Natural killer cell treated with Interleukin-12 subunit alpha and Interleukin-12 subunit beta and Interleukin-15 and Interleukin-18, amount 100 ng/mL, for 72 hours (primary cell): ENCODE measurements around the gene TSSK2. TPM values are rescaled to one million over a fixed set of nuclear protein-coding genes. Genes with fewer than 3 reads are reported as not detected.

Experiments
- ATAC-seq, 2 donors: fragments of 150-1000 bp; cut with Tn5 transposase in 1 of 2; sonication (Bioruptor Pico), chemical (Tn5 transposase) in 1 of 2; 2 replicates each; pipeline ENCODE4 v1.10.0; 2021
- DNase-seq: peaks from one replicate; pipeline ENCODE4 v3.0.0; 2022; ENCODE audit warnings: low spot score
- H3K27ac Mint-ChIP-seq, 2 donors: 1 replicate in 1 of 2; 2 replicates in 1 of 2; pipeline ENCODE4 v1.8.0; 2022; ENCODE audit warnings: mixed read lengths in 2 of 2, mild to moderate bottlenecking in 1 of 2, moderate library complexity in 1 of 2
- H3K27me3 Mint-ChIP-seq, 2 donors: 1 replicate in 1 of 2; 2 replicates in 1 of 2; pipeline ENCODE4 v1.8.0; 2022; ENCODE audit warnings: mixed read lengths in 2 of 2
- H3K36me3 Mint-ChIP-seq: one replicate; pipeline ENCODE4 v1.8.0; 2022; ENCODE audit warnings: mixed read lengths
- H3K4me1 Mint-ChIP-seq, 2 donors: 1 replicate in 1 of 2; 2 replicates in 1 of 2; pipeline ENCODE4 v1.8.0; 2022; ENCODE audit warnings: low read depth in 2 of 2, mixed read lengths in 2 of 2, mild to moderate bottlenecking in 1 of 2
- H3K4me3 Mint-ChIP-seq: one replicate; pipeline ENCODE4 v1.8.0; 2022; ENCODE audit warnings: mixed read lengths
- H3K9me3 Mint-ChIP-seq: 2 replicates; pipeline ENCODE4 v1.8.0; 2022; ENCODE audit warnings: mixed read lengths
- total RNA-seq, 2 donors: library from RNA; stranded (reverse); gene quantifications; one replicate each; pipeline ENCODE4 v1.2.3, GENCODE V29; 2022

TSSK2 gene
- total RNA-seq, 2 donors from 2014 or later = 0.39 TPM; not detected in 1

DNA sequence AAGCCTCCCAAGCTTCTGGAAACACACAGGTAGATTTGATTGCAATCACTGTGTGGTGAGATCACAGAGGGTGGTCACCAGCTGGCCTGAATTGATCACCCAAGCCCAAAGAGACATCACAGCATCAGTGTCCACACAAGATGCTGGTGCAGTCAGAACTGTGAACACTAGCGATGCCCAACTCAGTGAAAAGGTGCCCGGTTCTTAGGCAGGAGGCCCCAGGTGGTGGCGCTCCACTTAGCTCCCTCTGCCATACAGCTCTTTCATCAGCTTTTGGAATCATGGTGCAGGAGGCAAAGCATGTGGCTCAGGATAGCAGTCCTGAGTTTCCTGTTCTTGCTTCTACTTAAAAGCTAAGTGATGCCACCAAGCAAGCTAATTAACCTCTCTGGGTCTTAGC, 20.0 kb upstream of the TSSK2 start:
- Mint-ChIP-seq H3K9me3 (no peaks in the 10 kb centered on the region), H3K36me3 (no peaks in the 10 kb centered on the region), H3K27me3 (no peaks in the 10 kb centered on the region), H3K4me1 (peaks cover 55 to 62% of the 10 kb centered on the region in 2 donors), H3K4me3 (no peak overlapping the region), H3K27ac (peak overlapping the region; percentile 51 to 58)
- DNase-seq (no peak), ATAC-seq (no peak)

DNA sequence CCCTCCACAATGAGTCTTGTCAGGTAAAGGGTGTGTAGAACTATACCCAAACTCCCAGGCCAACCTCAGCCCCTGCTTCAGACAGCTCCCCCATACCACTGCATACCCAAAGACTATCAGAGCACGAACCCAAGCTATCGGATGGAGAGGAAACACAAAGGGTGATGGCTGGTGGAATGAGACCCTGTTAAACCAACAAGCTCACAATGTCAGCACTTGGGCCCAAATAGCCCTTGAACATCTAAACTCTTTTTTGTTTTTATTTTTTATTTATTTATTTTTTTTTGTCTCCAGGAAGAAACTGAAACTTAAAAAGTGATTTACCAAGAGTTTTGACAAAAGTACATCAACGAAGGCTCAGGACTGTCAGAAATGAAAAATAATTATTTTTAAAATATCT, 19.5 kb upstream of the TSSK2 start:
- H3K4me3 Mint-ChIP-seq = no peak overlapping the region
- no peak for ATAC-seq
- no peak for DNase-seq
- H3K27ac Mint-ChIP-seq = peak overlapping the region; percentile 51 to 58
- H3K9me3 Mint-ChIP-seq = no peaks in the 10 kb centered on the region
- H3K36me3 Mint-ChIP-seq = no peaks in the 10 kb centered on the region
- H3K4me1 Mint-ChIP-seq = peaks cover 57 to 62% of the 10 kb centered on the region in 2 donors
- H3K27me3 Mint-ChIP-seq = no peaks in the 10 kb centered on the region

DNA sequence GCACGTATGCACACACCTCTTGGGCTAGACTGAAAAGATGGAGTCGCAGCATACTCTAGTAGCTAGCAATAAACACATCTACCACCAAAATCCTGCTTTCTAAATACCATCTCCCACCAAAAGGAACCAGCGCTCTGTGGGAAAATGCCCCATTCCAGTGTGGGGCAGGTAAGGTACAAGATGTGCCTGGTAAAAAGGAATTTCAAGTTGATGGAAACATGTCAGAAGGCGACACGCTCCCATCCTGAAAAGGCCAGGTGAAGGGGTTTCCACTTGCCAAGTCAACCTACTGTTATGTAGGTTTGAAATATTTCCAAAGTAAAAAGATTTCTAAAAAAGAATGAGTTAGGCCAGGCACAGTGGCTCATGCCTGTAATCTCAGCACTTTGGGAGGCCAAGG, 17.7 kb upstream of the TSSK2 start:
- H3K27me3 Mint-ChIP-seq = no peaks in the 10 kb centered on the region
- no peak overlapping the region for H3K4me3 Mint-ChIP-seq
- peaks cover 53 to 59% of the 10 kb centered on the region in 2 donors for H3K4me1 Mint-ChIP-seq
- ATAC-seq (no peak), DNase-seq (no peak)
- no peaks in the 10 kb centered on the region for H3K9me3 Mint-ChIP-seq
- H3K36me3 Mint-ChIP-seq = no peaks in the 10 kb centered on the region
- H3K27ac Mint-ChIP-seq = no peak overlapping the region

DNA sequence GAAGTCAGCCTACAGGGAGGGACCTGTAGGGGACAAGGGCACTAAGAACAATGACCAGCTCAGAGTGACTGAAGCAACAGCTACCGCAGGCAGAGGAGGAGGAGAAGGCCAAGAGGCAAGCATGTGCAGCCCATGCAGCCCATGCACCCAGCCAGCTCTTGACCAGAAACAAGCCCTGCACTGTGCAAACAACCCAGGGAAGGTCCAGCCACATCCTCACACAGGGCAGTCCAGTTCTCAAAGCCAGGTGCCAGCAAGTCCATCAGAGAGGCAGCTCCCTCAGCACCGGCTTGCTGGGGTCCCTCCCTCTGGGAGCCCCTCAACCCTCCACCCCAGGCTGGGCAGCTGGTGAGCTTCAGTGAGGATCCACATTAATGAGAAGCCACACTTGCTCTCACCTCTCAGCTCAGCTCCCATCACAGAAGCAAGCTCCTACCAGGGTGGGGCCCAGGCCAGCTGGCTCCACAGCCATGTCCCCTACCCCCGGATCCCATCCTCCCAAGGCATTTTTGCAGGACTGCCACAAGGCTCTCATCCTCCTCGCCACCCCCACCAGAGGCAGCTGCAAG, 16.0 kb upstream of the TSSK2 start:
- DNase-seq (no peak), ATAC-seq (peak in 1 of 2 donors; percentile 56)
- Mint-ChIP-seq H3K9me3 (no peaks in the 10 kb centered on the region), H3K27ac (no peak overlapping the region), H3K4me3 (no peak overlapping the region), H3K27me3 (no peaks in the 10 kb centered on the region), H3K4me1 (peaks cover 45 to 47% of the 10 kb centered on the region in 2 donors), H3K36me3 (no peaks in the 10 kb centered on the region)

DNA sequence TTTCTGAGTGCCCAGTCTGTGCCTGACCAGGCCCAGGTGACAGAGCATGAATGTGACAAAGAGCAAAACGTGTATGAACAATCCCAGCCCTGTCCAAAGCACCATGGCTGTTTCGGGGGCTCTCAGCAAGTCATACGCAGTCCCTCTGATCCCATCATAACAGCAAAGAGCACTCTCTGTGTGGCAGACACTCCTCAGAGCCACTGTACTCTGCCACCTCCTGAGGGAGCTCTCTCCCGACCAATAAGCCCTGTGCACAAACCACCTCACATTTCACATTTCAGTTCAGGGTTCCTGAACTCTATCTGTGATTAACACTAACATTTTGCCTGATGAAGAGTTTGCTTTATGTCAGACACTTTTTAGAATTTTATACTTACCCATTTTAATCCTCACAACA, 15.5 kb upstream of the TSSK2 start:
- H3K27ac Mint-ChIP-seq = no peak overlapping the region
- no peaks in the 10 kb centered on the region for H3K36me3 Mint-ChIP-seq
- peaks cover 48 to 51% of the 10 kb centered on the region in 2 donors for H3K4me1 Mint-ChIP-seq
- DNase-seq (no peak), ATAC-seq (no peak)
- no peaks in the 10 kb centered on the region for H3K27me3 Mint-ChIP-seq
- H3K4me3 Mint-ChIP-seq = no peak overlapping the region
- H3K9me3 Mint-ChIP-seq = no peaks in the 10 kb centered on the region

DNA sequence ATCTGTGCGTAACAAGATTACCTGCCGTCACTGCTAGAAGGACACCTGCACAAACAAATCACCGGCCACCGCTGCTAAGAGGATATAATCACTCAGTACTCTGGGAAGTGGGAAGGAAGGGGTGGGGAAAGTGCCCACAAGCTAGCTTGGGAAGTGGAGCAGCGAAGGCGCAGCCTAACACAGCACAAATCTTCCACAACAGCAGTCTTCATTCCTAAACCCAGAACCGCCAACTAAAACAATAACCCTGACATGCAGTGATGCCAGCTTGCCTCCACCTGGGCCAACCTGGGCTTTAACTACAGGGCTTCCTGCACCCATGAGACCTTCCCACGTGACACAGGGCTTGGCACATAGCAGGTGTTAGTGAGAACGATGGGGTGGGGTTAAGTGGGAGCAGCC, 14.0 kb upstream of the TSSK2 start:
- H3K4me1 Mint-ChIP-seq = peaks cover 46 to 48% of the 10 kb centered on the region in 2 donors
- no peak for DNase-seq

DNA sequence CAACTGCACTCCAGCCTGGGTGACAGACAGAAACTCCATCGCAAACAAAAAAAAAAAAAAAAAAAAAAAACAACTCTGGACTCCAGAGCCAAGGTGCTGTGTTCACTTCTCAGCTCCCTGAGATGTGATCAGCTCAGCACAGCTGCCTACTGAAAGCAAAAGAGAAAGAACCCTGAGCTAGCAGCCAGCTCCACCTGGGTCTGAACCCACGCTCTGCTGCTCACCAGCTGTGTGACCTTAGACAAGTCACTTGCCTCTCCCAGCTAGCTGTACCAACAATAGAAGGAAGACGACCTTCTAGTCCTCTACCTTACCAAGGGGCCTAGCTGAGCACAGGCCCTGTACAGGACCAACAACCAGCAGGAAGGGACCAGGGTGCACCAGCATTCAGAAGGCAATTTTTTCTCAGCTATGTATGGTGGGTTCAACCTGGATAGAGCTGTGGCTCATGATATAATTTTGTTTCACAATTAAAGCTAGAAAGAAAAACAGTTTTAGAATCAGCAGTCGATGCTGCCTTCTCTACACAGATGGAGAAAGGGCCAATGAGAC, 12.7 kb upstream of the TSSK2 start:
- peak; percentile 3 for DNase-seq

More for the DNA sequence above, 14.0 kb upstream of the TSSK2 start:
- H3K9me3 Mint-ChIP-seq = no peaks in the 10 kb centered on the region
- H3K27me3 Mint-ChIP-seq = no peaks in the 10 kb centered on the region
- no peaks in the 10 kb centered on the region for H3K36me3 Mint-ChIP-seq
- H3K27ac Mint-ChIP-seq = peak overlapping the region in 1 of 2 donors; percentile 32
- no peak overlapping the region for H3K4me3 Mint-ChIP-seq
- no peak for ATAC-seq

DNA sequence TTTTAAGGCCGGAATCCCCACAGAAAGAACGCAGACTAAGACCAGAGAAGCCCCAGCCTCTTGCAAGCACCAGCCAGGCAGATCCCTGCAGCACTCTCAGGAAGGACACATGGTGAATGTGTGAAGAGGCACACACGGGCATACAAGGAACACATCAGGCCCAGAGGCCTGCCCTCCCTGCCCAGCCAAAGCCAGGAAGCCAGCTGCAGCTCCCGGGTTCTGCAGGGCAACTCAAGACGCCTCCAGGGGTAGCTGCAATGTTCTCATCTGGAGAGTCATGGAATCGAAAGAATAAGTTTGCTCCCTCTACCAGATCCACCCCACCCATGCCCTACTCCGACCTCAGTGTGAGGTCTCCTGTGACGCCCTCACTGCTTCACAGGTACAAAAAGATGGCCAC, 11.2 kb upstream of the TSSK2 start:
- Mint-ChIP-seq H3K27ac (no peak overlapping the region), H3K4me3 (peak overlapping the region; percentile 86), H3K9me3 (no peaks in the 10 kb centered on the region), H3K4me1 (peaks cover 49 to 51% of the 10 kb centered on the region in 2 donors), H3K36me3 (no peaks in the 10 kb centered on the region), H3K27me3 (no peaks in the 10 kb centered on the region)
- DNase-seq = no peak
- ATAC-seq = no peak

More for the DNA sequence above, 12.7 kb upstream of the TSSK2 start:
- H3K4me1 Mint-ChIP-seq = peaks cover 54 to 56% of the 10 kb centered on the region in 2 donors
- H3K9me3 Mint-ChIP-seq = no peaks in the 10 kb centered on the region
- H3K4me3 Mint-ChIP-seq = no peak overlapping the region
- no peak for ATAC-seq
- H3K27ac Mint-ChIP-seq = peak overlapping the region in 1 of 2 donors; percentile 25
- H3K27me3 Mint-ChIP-seq = no peaks in the 10 kb centered on the region
- H3K36me3 Mint-ChIP-seq = no peaks in the 10 kb centered on the region

DNA sequence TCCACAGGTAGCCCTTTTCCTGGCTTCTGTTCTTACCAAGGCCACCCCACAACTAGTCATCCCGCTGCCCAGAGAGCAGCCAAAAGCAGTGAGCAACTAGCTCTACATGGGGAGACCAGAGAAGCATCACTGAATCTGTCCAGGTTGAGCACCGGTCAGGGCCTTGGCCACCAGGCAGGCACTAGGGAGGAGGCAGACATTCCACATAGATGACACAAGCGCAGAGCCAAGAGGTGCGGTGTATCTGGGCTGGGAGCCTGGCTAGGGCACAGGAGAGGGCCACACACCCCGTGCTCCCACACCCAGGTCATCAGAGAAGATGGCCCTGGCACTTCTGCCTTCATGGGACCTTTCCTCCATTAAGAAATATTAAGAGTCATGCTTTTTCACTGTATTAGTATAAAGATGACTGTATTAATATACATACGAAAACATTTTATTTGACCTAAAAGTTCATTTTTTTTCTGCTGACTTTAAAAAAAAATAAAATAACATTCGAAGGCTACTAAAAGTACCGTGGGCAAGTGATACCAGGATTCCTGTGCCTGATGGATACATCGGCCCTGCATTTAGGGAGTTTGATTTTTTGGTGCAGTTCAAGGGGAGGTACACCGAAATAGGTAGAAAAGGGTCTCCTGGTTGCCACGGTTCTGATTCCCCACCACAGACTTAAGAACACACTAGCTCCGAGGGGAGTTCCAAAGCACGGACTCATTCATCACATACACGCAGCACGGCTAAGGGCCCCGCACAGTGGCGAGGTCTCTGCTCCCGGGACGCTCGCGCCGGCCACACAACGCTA, 10.1 kb upstream of the TSSK2 start:
- H3K9me3 Mint-ChIP-seq = no peaks in the 10 kb centered on the region
- H3K27me3 Mint-ChIP-seq = no peaks in the 10 kb centered on the region
- DNase-seq (no peak), ATAC-seq (no peak)
- peak overlapping the region; percentile 49 to 78 for H3K27ac Mint-ChIP-seq
- no peaks in the 10 kb centered on the region for H3K36me3 Mint-ChIP-seq
- H3K4me3 Mint-ChIP-seq = peak overlapping the region; percentile 86
- H3K4me1 Mint-ChIP-seq = peaks cover 40 to 41% of the 10 kb centered on the region in 2 donors

DNA sequence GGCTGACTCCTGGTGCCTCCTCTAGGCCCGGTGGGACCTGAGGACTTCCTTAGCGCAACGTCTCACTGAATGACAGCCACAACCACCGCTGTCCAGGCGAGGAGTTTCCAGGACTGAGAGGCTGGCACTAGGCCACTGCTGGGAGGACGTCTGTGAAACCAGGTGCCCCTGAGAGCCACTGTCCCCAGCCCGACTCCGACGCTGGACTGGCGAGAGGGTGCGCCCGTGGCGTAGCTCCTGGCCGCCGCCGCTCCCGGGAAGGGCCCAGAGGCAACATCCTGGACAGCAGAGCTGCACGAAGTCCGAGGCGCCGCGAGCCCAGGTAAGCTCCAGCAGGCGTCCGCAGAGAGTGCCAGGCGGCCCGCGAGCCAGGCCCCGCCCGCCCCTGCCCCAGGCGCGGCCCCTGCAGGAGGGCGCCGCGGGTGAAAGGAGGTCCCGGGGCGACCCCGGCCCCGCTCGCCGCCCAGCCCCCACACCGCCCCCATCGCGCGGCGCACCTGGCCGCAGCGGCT, 9.4 kb upstream of the TSSK2 start:
- Mint-ChIP-seq H3K9me3 (no peaks in the 10 kb centered on the region), H3K27me3 (no peaks in the 10 kb centered on the region), H3K36me3 (no peaks in the 10 kb centered on the region), H3K4me1 (peaks cover 34 to 35% of the 10 kb centered on the region in 2 donors), H3K27ac (peak overlapping the region; percentile 49 to 78), H3K4me3 (peak overlapping the region; percentile 86)
- DNase-seq (no peak), ATAC-seq (peak; percentile 26 to 39)

DNA sequence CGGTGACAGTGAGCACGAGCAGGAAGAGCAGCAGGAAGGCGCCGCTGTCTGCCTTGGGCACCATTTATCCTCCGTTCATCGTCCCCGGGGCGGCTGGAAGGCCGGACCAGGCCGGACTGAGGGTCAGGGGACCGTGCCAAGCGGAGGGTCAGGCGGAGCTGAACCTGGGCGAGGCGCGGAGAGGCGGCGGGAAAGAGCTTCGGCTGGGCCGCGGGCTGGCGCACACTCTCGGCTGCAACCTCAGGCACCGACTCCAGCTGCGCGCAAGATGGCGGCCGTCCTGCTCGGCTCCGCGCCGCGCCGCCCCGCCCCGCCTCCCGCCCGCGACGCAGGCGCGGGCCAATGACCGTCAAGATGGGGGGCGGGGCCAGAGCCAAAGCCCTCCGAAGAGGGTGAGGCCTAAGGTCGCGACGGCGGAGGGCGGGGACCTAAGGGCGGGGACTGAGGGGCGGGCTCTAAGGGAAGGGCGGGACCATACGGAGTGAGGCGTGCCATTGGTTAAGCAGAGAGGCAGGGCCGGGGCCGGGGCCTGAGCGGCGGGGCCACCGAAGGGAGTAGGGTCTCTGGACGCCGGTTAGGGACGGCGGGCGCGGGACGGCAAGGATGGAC, 8.9 kb upstream of the TSSK2 start, which contains the start of gene DGCR2:
DGCR2 (minus strand) TSS at position 270 of the 609 bp plus-strand sequence; CDS start at position 64, 206 bp downstream.
- ATAC-seq (peak; percentile 98 to 99), DNase-seq (peak; percentile 96)
- Mint-ChIP-seq H3K27me3 (no peaks in the 10 kb centered on the region), H3K9me3 (no peaks in the 10 kb centered on the region), H3K4me3 (peak within 1 kb of the TSS; percentile 86), H3K27ac (peak within 1 kb of the TSS; percentile 49 to 78), H3K4me1 (peaks cover 29 to 30% of the 10 kb centered on the region in 2 donors), H3K36me3 (no peaks in the 10 kb centered on the region)

DNA sequence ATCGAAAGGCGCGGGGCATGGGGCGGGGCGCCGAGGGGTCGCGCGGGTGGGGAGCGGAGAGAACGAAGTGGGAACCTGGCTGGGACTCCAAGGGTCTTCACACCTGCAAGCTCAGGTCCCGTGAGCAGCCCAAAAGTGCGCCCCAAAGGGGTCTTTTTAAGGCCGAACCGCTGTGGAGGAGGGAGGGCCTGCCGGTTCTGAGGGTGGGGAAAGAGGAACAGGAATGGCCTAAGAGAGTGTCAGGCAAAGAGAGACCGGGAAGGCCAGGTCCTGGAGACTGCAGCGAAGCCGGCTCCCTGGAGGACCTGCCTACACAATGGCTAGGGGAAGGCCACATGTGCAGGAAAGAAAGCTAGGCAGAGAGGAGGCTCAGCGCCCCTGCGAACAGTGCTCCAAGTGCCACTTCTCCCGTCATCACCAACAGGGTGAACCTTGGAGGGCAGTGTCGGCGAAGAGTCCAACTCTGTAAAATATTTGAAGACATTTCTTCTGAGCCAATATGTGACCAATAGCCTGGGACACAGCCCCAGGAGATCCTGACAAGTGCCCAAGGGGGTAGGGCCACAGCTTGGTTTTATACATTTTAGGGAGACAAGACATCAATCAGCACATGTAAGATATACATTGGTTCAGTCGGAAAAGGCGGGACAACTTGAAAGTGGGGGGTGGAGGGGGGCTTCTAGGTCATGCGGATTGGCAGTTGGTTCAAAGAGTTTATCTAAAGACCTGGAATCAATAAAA, 8.2 kb upstream of the TSSK2 start:
- no peaks in the 10 kb centered on the region for H3K9me3 Mint-ChIP-seq
- no peaks in the 10 kb centered on the region for H3K36me3 Mint-ChIP-seq
- peak overlapping the region; percentile 71 for H3K4me3 Mint-ChIP-seq
- H3K27ac Mint-ChIP-seq = no peak overlapping the region
- H3K4me1 Mint-ChIP-seq = peaks cover 25 to 30% of the 10 kb centered on the region in 2 donors
- DNase-seq (no peak), ATAC-seq (no peak)
- no peaks in the 10 kb centered on the region for H3K27me3 Mint-ChIP-seq

DNA sequence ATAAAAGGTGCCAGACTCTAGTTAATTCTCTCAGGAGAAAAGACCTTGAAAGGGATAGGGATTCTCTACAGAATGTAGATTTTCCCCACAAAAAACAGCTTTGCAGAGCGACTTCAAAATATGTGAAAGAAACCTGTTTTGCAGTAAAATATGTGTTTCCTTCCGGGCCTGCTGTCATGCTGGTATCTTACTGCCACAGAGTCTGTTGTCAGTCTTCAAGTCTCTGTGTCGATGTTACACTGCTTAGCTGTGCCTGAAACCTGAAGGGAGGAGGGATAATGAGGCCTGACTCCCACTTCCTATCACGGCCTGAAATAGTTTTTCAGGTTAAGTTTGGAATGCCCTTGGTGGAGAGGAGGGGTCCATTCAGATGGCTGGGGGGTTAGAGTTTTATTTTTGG, 7.2 kb upstream of the TSSK2 start:
- Mint-ChIP-seq H3K36me3 (no peaks in the 10 kb centered on the region), H3K9me3 (no peaks in the 10 kb centered on the region), H3K27ac (no peak overlapping the region), H3K4me1 (peaks cover 24 to 26% of the 10 kb centered on the region in 2 donors), H3K4me3 (no peak overlapping the region), H3K27me3 (no peaks in the 10 kb centered on the region)
- DNase-seq (no peak), ATAC-seq (no peak)
